Measurements from ENCODE around the gene FUCA2.
"Not testable (repeated sequence)": the region's sequence is repeated elsewhere in the genome, so short reads cannot be mapped to it uniquely, and the experiment has no call there.

The FUCA2 gene

GRCh38 chr6:143486752-143487151 is 24.8 kb downstream of the FUCA2 start:
- TF ChIP-seq CTCF (IDR thresholded peaks at IDR 0.05; ENCODE audit: low read length, missing control alignments) = no peak
- DNase-seq (ENCODE audit: low read depth) = no peak
- no peak overlapping the region for H3K4me3 ChIP-seq (replicated peaks; ENCODE audit: low read depth, low read length)

GRCh38 chr6:143485967-143486366 is 25.6 kb downstream of the FUCA2 start:
- no peak for TF ChIP-seq CTCF (IDR thresholded peaks at IDR 0.05; ENCODE audit: low read length, missing control alignments)
- H3K4me3 ChIP-seq (replicated peaks; ENCODE audit: low read depth, low read length) = no peak overlapping the region
- no peak for DNase-seq (ENCODE audit: low read depth)

GRCh38 chr6:143482593-143482992 is 28.9 kb downstream of the FUCA2 start:
- no peak overlapping the region for H3K4me3 ChIP-seq (replicated peaks; ENCODE audit: low read depth, low read length)
- TF ChIP-seq CTCF (IDR thresholded peaks at IDR 0.05; ENCODE audit: low read length, missing control alignments) = no peak

GRCh38 chr6:143478479-143479062 is 32.9 kb downstream of the FUCA2 start:
- no peak for TF ChIP-seq CTCF (IDR thresholded peaks at IDR 0.05; ENCODE audit: low read length, missing control alignments)
- no peak overlapping the region for H3K4me3 ChIP-seq (replicated peaks; ENCODE audit: low read depth, low read length)
- DNase-seq (ENCODE audit: low read depth) = no peak

More at GRCh38 chr6:143482593-143482992, 28.9 kb downstream of the FUCA2 start:
- DNase-seq (ENCODE audit: low read depth) = no peak

- no peak for TF ChIP-seq CTCF (IDR thresholded peaks at IDR 0.05; ENCODE audit: low read length, missing control alignments)
- H3K4me3 ChIP-seq (replicated peaks; ENCODE audit: low read depth, low read length) = no peak overlapping the region
- DNase-seq (ENCODE audit: low read depth) = no peak
These were observed 35.0 kb downstream of the FUCA2 start for GRCh38 chr6:143476545-143476944.

GRCh38 chr6:143471822-143472221 is 39.7 kb downstream of the FUCA2 start:
- TF ChIP-seq CTCF (IDR thresholded peaks at IDR 0.05; ENCODE audit: low read length, missing control alignments) = no peak

GRCh38 chr6:143468823-143469222 is 42.7 kb downstream of the FUCA2 start:
- H3K4me3 ChIP-seq (replicated peaks; ENCODE audit: low read depth, low read length); DNase-seq (ENCODE audit: low read depth): not testable (repeated sequence)

More at GRCh38 chr6:143471822-143472221, 39.7 kb downstream of the FUCA2 start:
- DNase-seq (ENCODE audit: low read depth) = no peak
- no peak overlapping the region for H3K4me3 ChIP-seq (replicated peaks; ENCODE audit: low read depth, low read length)
